ENCODE measurements around the gene SEMA4A. TPM values are rescaled to one million over a fixed set of nuclear protein-coding genes. Genes with fewer than 3 reads are reported as not detected.

Gene SEMA4A
- total and polyA plus RNA-seq, 9 of the 15 experiments (the other 6 are each of a cell fraction or from before 2014, with no cell fraction given), result 0.04 to 1.7 (median 0.45) TPM

DNA sequence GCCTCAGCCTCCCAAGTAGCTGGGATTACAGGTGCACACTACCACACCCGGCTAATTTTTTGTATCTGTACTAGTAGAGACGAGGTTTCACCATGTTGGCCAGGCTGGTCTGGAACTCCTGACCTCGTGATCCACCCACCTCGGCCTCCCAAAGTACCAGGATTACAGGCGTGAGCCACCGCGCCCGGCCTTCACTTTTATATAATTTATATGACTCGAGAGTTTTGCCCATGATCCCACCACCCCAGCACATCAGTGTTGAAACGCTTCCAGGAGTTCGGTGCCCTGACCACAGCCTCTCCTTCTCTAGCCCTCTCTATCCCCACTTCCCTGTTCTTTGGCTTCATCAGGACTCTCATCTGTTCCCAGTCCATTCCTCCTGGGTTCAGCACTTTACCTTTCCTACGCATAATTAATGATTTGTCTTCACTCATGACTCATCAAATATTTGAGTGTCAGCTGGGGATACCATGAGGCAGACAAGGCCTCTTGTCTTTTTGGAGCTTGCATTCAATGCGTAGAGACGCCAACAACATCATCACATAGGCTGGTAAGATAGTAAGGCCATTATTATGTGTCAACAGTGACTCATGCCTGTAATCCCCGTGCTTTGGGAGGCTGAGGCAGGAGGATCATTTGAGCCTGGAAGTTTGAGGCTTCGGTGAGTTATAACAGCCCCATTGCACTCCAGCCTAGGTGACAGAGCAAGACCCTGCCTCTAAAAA, 60.8 kb downstream of the SEMA4A start (continued):
- TF ChIP-seq, protein P1, sequence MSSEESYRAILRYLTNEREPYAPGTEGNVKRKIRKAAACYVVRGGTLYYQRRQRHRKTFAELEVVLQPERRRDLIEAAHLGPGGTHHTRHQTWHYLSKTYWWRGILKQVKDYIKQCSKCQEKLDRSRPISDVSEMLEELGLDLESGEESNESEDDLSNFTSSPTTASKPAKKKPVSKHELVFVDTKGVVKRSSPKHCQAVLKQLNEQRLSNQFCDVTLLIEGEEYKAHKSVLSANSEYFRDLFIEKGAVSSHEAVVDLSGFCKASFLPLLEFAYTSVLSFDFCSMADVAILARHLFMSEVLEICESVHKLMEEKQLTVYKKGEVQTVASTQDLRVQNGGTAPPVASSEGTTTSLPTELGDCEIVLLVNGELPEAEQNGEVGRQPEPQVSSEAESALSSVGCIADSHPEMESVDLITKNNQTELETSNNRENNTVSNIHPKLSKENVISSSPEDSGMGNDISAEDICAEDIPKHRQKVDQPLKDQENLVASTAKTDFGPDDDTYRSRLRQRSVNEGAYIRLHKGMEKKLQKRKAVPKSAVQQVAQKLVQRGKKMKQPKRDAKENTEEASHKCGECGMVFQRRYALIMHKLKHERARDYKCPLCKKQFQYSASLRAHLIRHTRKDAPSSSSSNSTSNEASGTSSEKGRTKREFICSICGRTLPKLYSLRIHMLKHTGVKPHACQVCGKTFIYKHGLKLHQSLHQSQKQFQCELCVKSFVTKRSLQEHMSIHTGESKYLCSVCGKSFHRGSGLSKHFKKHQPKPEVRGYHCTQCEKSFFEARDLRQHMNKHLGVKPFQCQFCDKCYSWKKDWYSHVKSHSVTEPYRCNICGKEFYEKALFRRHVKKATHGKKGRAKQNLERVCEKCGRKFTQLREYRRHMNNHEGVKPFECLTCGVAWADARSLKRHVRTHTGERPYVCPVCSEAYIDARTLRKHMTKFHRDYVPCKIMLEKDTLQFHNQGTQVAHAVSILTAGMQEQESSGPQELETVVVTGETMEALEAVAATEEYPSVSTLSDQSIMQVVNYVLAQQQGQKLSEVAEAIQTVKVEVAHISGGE (CRISPR knock-in tag; IDR thresholded peaks at IDR 0.05), result 0 out of 6 replicates have a peak, but pooled peaks of 1 of the 3 experiments have one; percentile 9
- TF ChIP-seq ZNF584 (CRISPR knock-in tag; IDR thresholded peaks at IDR 0.05; ENCODE audit: low read depth), result no peak
- peak; percentile 45; the same call in 1 of the 2 replicates for TF ChIP-seq ZC3H4 (CRISPR knock-in tag; IDR thresholded peaks at IDR 0.05; ENCODE audit: borderline replicate concordance)
- no peak for TF ChIP-seq ZNF184 (CRISPR knock-in tag; IDR thresholded peaks at IDR 0.05)
- TF ChIP-seq, protein P2, sequence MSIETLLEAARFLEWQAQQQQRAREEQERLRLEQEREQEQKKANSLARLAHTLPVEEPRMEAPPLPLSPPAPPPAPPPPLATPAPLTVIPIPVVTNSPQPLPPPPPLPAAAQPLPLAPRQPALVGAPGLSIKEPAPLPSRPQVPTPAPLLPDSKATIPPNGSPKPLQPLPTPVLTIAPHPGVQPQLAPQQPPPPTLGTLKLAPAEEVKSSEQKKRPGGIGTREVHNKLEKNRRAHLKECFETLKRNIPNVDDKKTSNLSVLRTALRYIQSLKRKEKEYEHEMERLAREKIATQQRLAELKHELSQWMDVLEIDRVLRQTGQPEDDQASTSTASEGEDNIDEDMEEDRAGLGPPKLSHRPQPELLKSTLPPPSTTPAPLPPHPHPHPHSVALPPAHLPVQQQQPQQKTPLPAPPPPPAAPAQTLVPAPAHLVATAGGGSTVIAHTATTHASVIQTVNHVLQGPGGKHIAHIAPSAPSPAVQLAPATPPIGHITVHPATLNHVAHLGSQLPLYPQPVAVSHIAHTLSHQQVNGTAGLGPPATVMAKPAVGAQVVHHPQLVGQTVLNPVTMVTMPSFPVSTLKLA (conservative IDR thresholded peaks at IDR 0.05), result peak; percentile 51 to 55; a peak in 3 of 4 replicates
- TF ChIP-seq ATF1 (CRISPR knock-in tag; IDR thresholded peaks at IDR 0.05), result no peak
- TF ChIP-seq ATF1 (tag; IDR thresholded peaks at IDR 0.05), result 0 out of 2 replicates have a peak, but pooled peaks have one; percentile 11
- no peak for TF ChIP-seq HDAC6 (IDR thresholded peaks at IDR 0.05; ENCODE audit: low read depth, low read length)
- TF ChIP-seq ETV5 (CRISPR knock-in tag; IDR thresholded peaks at IDR 0.05; ENCODE audit: low read depth), result no peak
- no peak for TF ChIP-seq ZNF347 (CRISPR knock-in tag; IDR thresholded peaks at IDR 0.05; ENCODE audit: low read depth)
